HG02588 (cell line): ENCODE results near the gene COMP.

Experiments
- ATAC-seq: cut with Tn5 transposase; IDR thresholded peaks from one replicate; pipeline ENCODE4 v1.9.1; 2021; ENCODE audit warnings: mild to moderate bottlenecking, moderate library complexity; ENCODE audit not compliant: unreplicated experiment

The COMP gene

DNA sequence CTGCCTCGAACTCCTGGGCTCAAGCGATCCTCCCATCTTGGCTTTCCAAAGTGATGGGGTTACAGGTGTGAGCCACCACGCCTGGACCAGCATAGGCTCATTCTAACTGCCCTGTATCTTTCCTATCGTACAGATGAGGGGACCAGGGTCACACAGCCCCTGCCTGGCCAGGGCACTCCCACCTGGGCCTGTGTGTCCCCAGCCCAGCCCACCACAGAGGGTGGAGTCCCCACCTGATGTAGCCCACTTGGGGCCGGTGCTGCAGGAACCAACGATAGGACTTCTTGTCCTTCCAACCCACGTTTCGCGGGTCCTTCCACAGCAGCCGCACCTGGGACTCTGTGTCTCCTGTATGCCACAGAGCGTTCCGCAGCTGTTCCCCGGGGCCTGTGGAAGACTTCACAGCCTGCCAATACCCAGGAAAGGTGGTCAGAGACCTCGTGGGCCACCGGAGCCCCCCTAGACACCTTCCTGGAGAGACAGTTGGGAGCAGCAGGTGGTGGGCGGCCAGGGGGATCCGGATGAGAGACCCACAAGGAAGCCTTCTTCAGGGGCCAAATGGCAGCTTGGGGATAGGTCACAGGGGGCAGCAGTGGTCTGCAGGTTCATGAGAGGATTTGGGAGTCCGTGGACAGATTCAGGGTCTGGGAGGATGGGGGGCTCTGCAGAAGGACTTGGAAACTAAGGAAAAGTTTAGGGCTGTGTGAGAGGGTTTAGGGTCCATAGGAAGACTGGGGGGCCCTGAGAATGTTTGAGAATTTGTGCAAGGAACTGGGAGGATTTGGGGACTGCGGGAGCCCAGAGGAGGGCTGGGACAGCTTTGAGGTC is 6.9 kb downstream of the COMP start:
- ATAC-seq: no peak

DNA sequence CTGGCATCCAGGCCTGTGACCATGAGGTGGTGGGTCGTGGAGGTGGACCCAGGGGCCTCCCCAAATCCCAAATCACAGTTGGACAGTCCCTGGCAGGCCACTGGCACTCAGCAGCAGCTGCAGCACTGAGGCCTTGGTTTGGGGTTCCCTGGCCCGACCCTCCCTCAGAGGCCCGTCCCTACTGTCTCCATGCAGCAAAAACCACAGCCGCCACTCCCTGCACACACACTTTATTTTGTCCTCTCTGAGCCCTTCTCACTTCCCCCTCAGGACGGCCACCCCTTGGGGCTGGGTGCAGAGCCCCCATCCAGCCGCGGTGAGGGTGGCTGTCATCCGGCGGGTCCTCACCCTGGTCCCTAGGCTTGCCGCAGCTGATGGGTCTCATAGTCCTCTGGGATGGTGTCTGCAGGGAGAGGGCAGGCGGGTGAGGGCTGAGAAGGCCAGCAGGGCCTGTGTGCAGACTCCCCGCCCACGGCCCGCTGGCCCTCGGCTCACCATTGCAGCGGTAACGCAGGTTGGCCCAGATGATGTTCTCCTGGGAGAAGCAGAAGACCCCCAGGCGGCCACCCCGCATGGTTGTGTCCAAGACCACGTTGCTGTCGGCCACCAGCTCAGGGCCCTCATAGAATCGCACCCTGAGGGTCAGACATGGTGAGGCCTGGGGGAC is 8.4 kb downstream of the COMP start:
- no peak for ATAC-seq

DNA sequence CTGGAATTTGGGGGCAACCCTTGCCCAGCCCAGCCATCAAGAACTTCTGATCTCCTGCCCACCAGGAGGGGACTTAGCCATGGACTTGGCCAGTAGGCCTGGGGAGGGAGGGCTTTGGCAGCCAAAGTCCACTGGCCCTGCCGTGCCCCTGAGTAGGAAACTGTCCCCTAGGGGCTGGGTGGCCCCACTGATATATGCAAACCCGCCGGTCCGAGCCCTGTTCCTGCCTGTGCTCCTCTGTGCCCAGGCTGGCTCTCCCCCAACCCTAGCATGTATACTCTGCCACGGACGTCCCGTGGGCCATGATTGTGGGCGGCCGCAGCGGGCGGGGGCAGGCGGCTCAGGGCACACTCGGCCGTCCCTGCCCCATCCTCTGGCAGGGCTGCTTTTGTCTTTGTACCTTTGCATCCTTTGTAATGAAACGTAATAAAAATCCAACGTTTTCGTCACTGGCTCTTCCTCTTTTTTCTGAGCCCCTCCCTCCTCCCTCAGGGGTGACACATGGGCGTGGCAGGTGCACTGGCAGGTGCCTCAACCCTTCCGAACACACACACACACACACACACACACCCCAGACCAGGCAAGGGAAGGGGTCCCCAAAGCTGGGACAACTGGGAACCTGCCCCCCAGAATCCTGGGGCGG is 9.1 kb downstream of the COMP start:
- ATAC-seq: no peak

GRCh38 chr19:18781047-18781600 is 10.0 kb downstream of the COMP start:
- ATAC-seq: no peak

DNA sequence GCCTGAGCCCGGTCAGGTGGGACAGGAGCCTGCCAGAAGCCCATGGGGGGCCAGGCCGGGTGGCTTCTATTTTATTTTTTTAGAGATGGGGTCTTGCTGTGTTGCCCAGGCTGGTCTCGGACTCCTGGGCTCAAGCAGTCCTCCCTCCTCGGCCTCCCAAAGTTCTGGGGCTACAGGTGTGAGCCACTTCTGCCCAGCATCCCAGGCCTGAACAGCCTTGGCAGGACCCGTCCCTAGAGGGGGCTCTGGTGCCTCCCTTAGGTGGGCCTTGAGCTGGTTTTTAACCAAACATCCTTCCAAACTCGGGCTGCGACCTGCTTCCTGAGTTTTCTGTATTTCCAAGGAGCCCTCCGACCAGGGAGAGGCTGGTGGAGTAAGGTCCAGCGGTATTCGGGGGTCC is 10.5 kb downstream of the COMP start:
- no peak for ATAC-seq

DNA sequence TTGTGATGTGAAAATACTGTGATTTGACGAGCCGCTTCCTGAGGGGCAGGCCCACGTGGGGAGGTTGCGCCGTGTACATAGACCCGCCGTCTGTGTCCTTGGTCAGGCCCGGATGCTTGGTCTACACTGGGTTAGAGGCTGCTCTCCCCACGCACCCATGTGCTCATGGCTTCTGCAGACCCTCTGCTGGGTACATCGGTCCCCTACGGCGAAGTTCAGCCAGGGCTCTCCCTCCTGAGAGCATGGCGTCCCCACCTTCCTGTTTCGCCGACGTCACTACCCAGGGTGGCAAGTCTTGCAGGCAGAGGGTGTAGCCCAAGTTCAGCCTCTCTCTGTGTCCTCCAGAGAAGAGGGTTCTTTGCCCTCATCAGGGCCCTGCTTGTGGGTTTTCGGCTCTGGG is 11.0 kb downstream of the COMP start:
- ATAC-seq: no peak

GRCh38 chr19:18778826-18779495 is 12.1 kb downstream of the COMP start:
- ATAC-seq: no peak

- ATAC-seq: no peak
Observed at GRCh38 chr19:18778076-18778389, 13.1 kb downstream of the COMP start.

DNA sequence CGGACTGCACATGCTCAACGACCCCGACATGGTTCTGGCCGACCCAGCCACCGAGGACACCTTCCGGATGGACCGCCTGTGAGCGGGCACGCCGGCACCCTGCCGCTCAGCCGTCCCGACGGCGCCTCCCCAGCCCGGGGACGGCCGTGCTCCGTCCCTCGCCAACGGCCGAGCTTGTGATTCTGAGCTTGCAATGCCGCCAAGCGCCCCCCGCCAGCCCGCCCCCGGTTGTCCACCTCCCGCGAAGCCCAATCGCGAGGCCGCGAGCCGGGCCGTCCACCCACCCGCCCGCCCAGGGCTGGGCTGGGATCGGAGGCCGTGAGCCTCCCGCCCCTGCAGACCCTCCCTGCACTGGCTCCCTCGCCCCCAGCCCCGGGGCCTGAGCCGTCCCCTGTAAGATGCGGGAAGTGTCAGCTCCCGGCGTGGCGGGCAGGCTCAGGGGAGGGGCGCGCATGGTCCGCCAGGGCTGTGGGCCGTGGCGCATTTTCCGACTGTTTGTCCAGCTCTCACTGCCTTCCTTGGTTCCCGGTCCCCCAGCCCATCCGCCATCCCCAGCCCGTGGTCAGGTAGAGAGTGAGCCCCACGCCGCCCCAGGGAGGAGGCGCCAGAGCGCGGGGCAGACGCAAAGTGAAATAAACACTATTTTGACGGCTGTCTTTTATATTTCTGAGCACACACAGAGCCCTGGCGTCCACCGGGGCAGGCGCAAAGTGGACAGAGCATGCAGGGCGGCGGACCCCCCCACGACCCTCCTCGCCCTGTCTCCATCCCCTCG is 13.6 kb downstream of the COMP start:
- ATAC-seq: no peak

DNA sequence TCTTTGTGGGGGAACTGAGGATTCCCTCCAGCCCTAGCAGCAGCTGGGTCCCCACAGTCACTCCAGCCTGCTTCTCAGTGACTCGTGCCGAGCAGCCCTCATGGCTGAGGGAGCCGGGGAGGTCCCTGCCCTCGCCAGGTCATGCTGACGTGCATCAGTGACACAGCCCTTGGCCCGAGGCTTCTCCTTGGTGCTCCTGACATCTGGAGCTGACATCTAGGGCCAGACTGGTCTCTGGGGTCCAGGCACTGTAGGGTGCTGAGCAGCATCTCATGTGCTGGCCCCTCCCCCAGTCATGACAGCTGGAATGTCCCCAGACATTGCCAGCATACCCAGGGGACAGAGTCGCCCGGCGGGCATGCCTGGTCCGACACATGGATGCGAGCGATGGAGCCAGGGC is 14.4 kb downstream of the COMP start:
- no peak for ATAC-seq

GRCh38 chr19:18776288-18776594 is 14.9 kb downstream of the COMP start:
- ATAC-seq: no peak

GRCh38 chr19:18775586-18776287 is 15.4 kb downstream of the COMP start:
- no peak for ATAC-seq

DNA sequence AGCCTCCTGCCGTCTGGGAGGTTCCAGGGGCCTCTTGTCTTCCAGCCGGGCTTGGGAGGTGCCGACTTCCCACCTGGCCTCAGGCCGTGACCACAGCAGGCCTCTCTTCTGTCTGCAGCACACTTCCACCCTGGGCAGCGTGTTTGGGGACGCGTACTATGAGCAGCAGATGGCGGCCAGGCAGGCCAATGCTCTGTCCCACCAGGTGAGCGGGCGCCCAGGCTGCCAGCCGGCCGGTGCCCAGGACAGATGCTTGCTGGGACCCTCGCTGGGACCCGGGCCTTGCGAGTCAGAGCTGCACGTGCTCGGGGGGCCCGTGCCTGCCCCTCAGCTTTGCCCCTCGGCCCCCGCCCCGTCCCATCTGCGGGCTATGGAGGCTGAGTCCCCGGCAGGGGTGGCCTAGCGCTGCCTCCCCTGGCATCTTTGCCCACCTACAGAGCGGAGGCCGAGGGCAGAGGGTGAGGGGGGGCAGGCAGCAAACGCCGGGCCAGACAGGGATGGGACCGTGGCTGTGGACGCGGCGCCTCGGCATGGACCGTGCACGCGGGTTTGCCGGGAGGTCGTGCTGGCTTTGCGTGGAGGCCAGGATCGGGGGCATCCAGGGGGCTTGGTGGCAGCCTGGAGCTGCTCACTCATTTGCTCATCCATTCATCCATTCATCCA is 16.2 kb downstream of the COMP start:
- no peak for ATAC-seq

GRCh38 chr19:18774107-18774506 is 17.0 kb downstream of the COMP start:
- ATAC-seq: no peak

DNA sequence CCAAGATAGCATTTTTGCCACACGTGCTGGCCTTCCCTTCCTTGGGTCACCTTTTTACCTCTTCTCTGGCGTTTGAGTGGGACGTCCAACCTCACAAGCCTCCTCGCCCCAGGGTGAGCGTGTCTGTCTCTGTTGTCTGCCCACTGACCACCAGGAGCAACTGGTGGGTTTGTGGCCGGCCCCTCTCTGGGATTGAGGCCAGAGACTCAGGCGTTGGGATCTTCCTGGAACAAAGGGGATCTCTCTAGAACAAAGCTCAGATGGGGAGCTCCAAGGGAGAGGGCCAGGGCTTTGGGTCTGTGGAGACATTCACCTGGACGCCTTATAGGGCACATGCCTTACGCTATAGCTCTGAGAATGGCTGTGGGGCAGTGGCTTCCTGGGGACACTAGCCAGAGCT is 17.4 kb downstream of the COMP start:
- ATAC-seq: no peak

- no peak for ATAC-seq
Observed at GRCh38 chr19:18772620-18773587, 18.2 kb downstream of the COMP start.

GRCh38 chr19:18771328-18772242 is 19.5 kb downstream of the COMP start:
- ATAC-seq: no peak
